Gastrocnemius medialis (tissue), 4 donors: Measurements from ENCODE around the gene MCF2L2.

Source experiments
- POLR2A ChIP-seq, 2 donors: fragments of 450-650 bp; IDR thresholded peaks; one replicate each; pipeline ENCODE4 v1.6.1; 2017; ENCODE audit warnings: antibody characterized with exemption in 2 of 2, mild to moderate bottlenecking in 2 of 2, moderate library complexity in 2 of 2
- TF ChIP-seq, protein P1 (sequence below), 5 experiments: fragments of 450-650 bp in 3 of 5; fragments of 200-600 bp in 2 of 5; sonication (generic) in 2 of 5; IDR thresholded peaks in 4 of 5; conservative IDR thresholded peaks in 1 of 5; 1 replicate in 4 of 5; 2 replicates in 1 of 5; pipeline ENCODE4 v1.5.1; 2016 to 2019; ENCODE audit warnings: antibody characterized with exemption in 5 of 5, mild to moderate bottlenecking in 3 of 5, moderate library complexity in 3 of 5

DNA sequence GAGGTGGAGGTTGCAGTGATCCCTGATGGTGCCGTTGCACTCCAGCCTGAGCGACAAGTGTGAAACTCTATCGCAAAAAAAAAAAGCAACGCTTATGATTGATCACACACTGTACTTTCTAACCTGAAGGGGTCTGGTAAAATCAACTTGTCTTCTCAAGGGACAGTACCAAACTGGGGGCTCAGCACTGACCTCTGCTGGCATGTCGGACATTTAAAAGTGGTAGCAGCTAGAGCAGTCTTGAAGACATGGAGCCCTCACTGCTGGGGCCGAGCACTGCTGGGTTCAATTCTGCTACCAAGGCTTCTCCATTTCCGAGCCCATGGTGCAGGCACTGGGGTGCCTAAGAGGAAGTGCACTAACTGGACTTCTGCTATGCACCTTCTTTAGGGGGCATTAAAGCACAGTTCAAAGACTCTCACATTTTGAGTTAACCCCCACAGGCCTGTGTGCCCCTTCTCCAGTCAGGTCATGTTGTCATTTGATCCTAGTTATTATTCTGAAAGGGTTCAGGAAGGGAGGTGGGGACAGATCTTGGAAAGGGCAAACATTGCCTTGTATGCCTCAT lies 239.4 kb downstream of the MCF2L2 start:
- TF ChIP-seq, protein P1, sequence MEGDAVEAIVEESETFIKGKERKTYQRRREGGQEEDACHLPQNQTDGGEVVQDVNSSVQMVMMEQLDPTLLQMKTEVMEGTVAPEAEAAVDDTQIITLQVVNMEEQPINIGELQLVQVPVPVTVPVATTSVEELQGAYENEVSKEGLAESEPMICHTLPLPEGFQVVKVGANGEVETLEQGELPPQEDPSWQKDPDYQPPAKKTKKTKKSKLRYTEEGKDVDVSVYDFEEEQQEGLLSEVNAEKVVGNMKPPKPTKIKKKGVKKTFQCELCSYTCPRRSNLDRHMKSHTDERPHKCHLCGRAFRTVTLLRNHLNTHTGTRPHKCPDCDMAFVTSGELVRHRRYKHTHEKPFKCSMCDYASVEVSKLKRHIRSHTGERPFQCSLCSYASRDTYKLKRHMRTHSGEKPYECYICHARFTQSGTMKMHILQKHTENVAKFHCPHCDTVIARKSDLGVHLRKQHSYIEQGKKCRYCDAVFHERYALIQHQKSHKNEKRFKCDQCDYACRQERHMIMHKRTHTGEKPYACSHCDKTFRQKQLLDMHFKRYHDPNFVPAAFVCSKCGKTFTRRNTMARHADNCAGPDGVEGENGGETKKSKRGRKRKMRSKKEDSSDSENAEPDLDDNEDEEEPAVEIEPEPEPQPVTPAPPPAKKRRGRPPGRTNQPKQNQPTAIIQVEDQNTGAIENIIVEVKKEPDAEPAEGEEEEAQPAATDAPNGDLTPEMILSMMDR (IDR thresholded peaks at IDR 0.05 in 4 of 5, conservative IDR thresholded peaks at IDR 0.05 in 1 of 5): no peak
- TF ChIP-seq POLR2A (IDR thresholded peaks at IDR 0.05): no peak
